Left lobe of liver (tissue), 2 donors: ENCODE data around the gene CHD1. TPM values are rescaled to one million over a fixed set of nuclear protein-coding genes. Genes with fewer than 3 reads are reported as not detected.

Experiments
- ATAC-seq: fragments of 200-7000 bp; cut with Tn5 transposase; one replicate; pipeline ENCODE4 v1.9.1; 2020; ENCODE audit warnings: mild to moderate bottlenecking, moderate library complexity
- DNase-seq: peaks from one replicate; pipeline ENCODE4 v3.0.0-alpha.2; 2020; ENCODE audit warnings: low spot score
- total RNA-seq: library from RNA; stranded (reverse); gene quantifications from one replicate; pipeline ENCODE4 v1.2.1, GENCODE V29; 2021
- donor health status: DM: no; HTN: no; CAD: no; lungs with moderate emphysema.
- donor health status: DM: no; HTN: yes; CAD: no.

Gene CHD1
- total RNA-seq, 1 donor from 2014 or later, result 9.8 TPM

DNA sequence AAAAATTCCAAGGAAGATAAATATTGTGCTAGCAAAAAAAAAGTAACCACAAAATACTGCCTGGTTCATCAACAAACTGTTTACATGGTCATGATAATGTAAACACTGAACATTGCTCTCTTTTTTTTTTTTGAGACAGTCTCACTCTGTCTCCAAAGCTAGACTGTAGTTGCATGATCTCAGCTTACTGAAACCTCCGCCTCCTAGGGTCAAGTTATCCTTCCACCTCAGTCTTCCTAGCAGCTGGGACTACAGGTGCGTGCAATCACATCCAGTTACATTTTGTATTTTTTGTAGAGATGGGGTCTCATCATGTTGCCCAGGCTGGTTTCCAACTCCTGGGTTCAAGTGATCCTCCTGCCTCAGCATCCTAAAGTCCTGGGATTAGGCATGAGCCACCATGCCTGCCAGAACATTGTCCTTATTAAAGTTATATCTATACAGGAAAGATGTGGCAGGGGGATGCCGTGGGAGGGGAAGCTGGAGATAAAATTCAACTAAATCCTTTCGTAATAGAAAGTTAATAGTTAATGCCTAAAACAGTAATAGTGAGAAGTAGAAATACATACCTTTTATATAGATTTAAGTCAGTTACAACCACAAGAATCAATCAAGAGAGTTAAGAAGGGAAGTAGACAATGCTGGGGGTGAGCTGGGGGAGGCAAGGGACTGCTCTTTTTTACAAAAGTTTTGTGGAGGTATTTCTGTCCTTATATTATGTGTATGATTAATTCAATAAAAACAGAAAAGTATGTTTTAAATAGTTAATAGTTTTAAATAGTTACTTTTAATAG, 103.0 kb downstream of the CHD1 start:
- no peak for DNase-seq
- no peak for ATAC-seq

- ATAC-seq (no peak), DNase-seq (no peak)
These were observed 112.1 kb downstream of the CHD1 start for GRCh38 chr5:98816582-98817222.

GRCh38 chr5:98813755-98814154, 115.1 kb downstream of the CHD1 start:
- no peak for ATAC-seq
- no peak for DNase-seq

DNA sequence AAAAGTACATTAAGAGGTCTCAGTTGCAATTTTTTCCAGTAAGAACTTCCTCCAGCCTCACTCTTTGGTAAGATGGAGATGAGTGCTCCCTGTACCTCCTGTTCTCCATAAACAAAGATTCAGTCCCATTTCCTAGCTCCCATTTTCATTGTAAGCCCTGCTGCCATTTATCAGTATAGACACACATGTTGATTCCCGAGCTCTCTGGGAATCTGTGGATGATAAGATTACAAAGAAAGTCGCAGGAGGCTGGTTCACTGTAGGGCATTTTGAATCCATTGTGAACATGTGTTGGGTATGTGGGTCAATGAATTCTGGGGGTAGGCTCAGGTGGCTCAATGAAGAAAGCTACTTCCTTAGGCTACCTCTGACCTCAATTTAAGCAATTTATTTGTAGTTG, 118.6 kb downstream of the CHD1 start:
- ATAC-seq (no peak), DNase-seq (no peak)

GRCh38 chr5:98807806-98808205, 121.0 kb downstream of the CHD1 start:
- no peak for ATAC-seq

GRCh38 chr5:98805070-98805469, 123.7 kb downstream of the CHD1 start:
- DNase-seq (no peak), ATAC-seq (no peak)

More at GRCh38 chr5:98807806-98808205, 121.0 kb downstream of the CHD1 start:
- DNase-seq, result no peak

DNA sequence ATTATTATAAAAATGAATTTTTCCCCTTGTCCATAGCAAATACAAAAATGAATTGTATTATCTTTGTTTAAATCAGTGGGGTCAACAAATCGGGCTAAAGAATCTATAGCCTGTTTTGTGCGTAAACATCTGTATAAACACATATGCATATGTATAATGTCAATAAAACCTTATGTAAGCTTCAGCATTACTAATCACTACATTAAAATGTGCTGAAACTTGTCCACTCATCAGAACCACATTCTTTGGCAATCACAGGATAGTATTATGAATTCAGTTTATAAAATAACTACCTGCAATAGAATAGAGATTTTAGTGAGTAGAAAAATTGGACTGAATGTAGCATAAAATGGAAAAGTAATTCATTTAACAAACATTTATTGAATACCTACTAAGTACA, 124.7 kb downstream of the CHD1 start:
- no peak for DNase-seq
- no peak for ATAC-seq

Other genes starting within 250 kb of the CHD1 start
- gene RGMB, start 155.3 kb downstream of the CHD1 start, total RNA-seq, result 6.0 TPM